ENCODE results near the gene GLRX3.

GRCh38 chr10:130214431-130214830, 78.2 kb downstream of the GLRX3 start:
- TF ChIP-seq CTCF (IDR thresholded peaks at IDR 0.05) (no peak), CREB1 (CRISPR knock-in tag; IDR thresholded peaks at IDR 0.05) (no peak)
